Smooth muscle cell (in vitro differentiated cells): ENCODE data around the gene CCNL2. TPM values are rescaled to one million over a fixed set of nuclear protein-coding genes. Genes with fewer than 3 reads are reported as not detected.
A peak's percentile ranks its signal among the peaks of the same experiment; 100 is the strongest.
"Not testable (repeated sequence)": the region's sequence is repeated elsewhere in the genome, so short reads cannot be mapped to it uniquely, and the experiment has no call there.

ENCODE experiments used
- DNase-seq: peaks from one replicate; lab custom pipeline; 2025; ENCODE audit not compliant: unreplicated experiment; lab: John Stamatoyannopoulos, UW
- H2AFZ ChIP-seq: fragments of 200-600 bp; sonication (generic); 2 replicates; pipeline ENCODE4 v1.6.0; 2016; ENCODE audit warnings: antibody characterized with exemption, low read depth, mild to moderate bottlenecking
- H3F3A ChIP-seq: fragments of 200-600 bp; sonication (generic); 2 replicates; pipeline ENCODE4 v1.6.0; 2017; ENCODE audit warnings: antibody characterized with exemption, low read depth
- H3K27ac ChIP-seq: fragments of 200-600 bp; sonication (generic); 2 replicates; pipeline ENCODE4 v1.5.1; 2016; ENCODE audit warnings: low read depth, mild to moderate bottlenecking
- H3K27me3 ChIP-seq: fragments of 200-600 bp; sonication (generic); 2 replicates; pipeline ENCODE4 v1.6.1; 2016; ENCODE audit warnings: low read depth, mild to moderate bottlenecking
- H3K36me3 ChIP-seq: fragments of 200-600 bp; sonication (generic); 2 replicates; pipeline ENCODE4 v1.5.1; 2016; ENCODE audit warnings: low read depth
- H3K4me1 ChIP-seq: fragments of 200-600 bp; sonication (generic); 2 replicates; pipeline ENCODE4 v1.5.1; 2016; ENCODE audit warnings: low read depth
- H3K4me2 ChIP-seq: fragments of 200-600 bp; sonication (generic); 2 replicates; pipeline ENCODE4 v1.6.0; 2016; ENCODE audit warnings: mild to moderate bottlenecking
- H3K4me3 ChIP-seq: fragments of 200-600 bp; sonication (generic); 2 replicates; pipeline ENCODE4 v1.5.1; 2016; ENCODE audit warnings: mild to moderate bottlenecking
- H3K79me2 ChIP-seq: fragments of 200-600 bp; sonication (generic); 2 replicates; pipeline ENCODE4 v1.6.0; 2016; ENCODE audit warnings: low read depth, mild to moderate bottlenecking
- H3K9ac ChIP-seq: fragments of 200-600 bp; sonication (generic); 2 replicates; pipeline ENCODE4 v1.6.0; 2016; ENCODE audit warnings: low read depth
- H3K9me3 ChIP-seq: fragments of 200-600 bp; sonication (generic); replicated peaks from 2 replicates; pipeline ENCODE4 v1.5.1; 2016; ENCODE audit warnings: low read depth
- H4K20me1 ChIP-seq: fragments of 200-600 bp; sonication (generic); 2 replicates; pipeline ENCODE4 v1.6.0; 2016; ENCODE audit warnings: low read depth
- WGBS: methylation state at CpG from one replicate; pipeline ENCODE4 v1.1.7; 2016; ENCODE audit warnings: low lambda C conversion rate; 5-methylcytosine and 5-hydroxymethylcytosine counted together
- polyA plus RNA-seq: library from polyadenylated mRNA; unstranded; fragments of >200 nt; fragmentation: Nextera tagmentation; extraction: Ambion mirVana; gene quantifications from 2 replicates; pipeline ENCODE4 v1.2.1, GENCODE V29; 2016
- total RNA-seq: library from RNA; depleted of rRNA; stranded (reverse); fragments of >200 nt; gene quantifications from 2 replicates; pipeline ENCODE4 v1.2.3, GENCODE V29; 2014
- TF ChIP-seq, protein P1 (sequence below): fragments of 200-600 bp; sonication (generic); IDR thresholded peaks from 2 replicates; pipeline ENCODE4 v1.5.1; 2017; ENCODE audit warnings: borderline replicate concordance, mild to moderate bottlenecking, antibody characterized with exemption; ENCODE audit not compliant: insufficient read depth, poor library complexity, severe bottlenecking

The CCNL2 gene
- total and polyA plus RNA-seq, 2 experiments from 2014 or later: 144 to 180 TPM

DNA sequence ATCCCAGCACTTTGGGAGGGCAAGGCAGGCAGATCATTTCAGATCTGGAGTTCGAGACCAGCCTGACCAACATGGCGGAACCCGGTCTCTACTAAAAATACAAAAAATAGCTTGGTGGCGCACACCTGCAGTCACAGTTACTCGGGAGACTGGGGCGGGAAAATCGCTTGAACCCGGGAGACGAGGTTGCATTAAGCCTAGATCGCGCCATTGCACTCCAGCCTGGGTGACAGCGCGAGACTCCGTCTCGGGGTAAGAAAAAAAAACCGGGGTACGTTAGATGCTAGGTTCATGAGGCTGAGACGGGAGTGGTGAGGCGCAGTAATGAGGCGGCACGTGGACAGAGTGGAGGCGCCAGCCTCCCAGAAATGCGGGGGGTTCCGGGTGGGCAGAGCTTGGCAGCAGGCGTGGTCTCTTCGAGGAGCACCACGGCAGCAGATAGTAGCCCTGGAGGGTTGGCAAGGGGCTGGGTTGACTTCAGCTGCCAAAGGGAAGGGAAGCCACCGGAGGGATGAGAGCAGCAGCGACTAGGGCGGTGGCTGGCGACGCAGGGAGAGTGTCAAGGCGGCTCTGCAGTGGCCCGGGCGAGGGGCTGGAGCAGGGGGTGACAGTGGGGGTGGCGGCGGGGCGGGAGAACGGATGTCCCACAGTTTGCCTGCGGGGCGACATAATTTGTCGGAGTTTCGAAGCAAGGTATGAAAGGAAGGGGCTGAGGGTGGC is 7.1 kb upstream of the CCNL2 start:
- Histone ChIP-seq H3K9ac (peak overlapping the region; percentile 89), H3K4me2 (peak overlapping the region; percentile 100), H2AFZ (peak overlapping the region; percentile 50), H3K9me3 (no peaks in the 10 kb centered on the region), H3K27ac (peak overlapping the region; percentile 76), H3K27me3 (no peaks in the 10 kb centered on the region), H3K4me1 (peaks cover 18% of the 10 kb centered on the region), H3F3A (peaks cover 27% of the 10 kb centered on the region), H4K20me1 (peaks cover 18% of the 10 kb centered on the region), H3K4me3 (peak overlapping the region; percentile 81), H3K36me3 (no peaks in the 10 kb centered on the region), H3K79me2 (peaks cover 52% of the 10 kb centered on the region)
- TF ChIP-seq, protein P1, sequence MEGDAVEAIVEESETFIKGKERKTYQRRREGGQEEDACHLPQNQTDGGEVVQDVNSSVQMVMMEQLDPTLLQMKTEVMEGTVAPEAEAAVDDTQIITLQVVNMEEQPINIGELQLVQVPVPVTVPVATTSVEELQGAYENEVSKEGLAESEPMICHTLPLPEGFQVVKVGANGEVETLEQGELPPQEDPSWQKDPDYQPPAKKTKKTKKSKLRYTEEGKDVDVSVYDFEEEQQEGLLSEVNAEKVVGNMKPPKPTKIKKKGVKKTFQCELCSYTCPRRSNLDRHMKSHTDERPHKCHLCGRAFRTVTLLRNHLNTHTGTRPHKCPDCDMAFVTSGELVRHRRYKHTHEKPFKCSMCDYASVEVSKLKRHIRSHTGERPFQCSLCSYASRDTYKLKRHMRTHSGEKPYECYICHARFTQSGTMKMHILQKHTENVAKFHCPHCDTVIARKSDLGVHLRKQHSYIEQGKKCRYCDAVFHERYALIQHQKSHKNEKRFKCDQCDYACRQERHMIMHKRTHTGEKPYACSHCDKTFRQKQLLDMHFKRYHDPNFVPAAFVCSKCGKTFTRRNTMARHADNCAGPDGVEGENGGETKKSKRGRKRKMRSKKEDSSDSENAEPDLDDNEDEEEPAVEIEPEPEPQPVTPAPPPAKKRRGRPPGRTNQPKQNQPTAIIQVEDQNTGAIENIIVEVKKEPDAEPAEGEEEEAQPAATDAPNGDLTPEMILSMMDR: no peak
- DNase-seq: no peak
- 69% methylated on average over 32 of the region's 43 CpGs for WGBS

DNA sequence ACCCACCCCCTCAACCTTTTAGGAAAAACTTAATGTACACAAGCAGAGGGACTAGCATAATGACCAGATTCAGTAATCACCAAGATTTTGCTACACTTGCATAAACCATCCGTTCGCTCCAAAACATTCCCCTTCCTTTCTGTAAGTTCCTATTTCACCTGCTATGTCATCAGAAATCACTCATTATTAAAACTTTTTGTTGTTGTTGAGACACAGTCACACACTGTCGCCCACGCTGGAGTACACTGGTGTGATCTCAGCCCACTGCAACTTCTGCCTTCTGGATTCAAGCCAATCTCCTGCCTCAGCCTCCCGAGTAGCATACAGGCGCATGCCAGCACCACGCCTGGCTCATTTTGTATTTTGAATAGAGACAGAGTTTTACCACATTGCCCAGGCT is 4.5 kb upstream of the CCNL2 start:
- H3K9ac ChIP-seq: no peak overlapping the region
- H3K27me3 ChIP-seq: no peaks in the 10 kb centered on the region
- peaks cover 8% of the 10 kb centered on the region for H4K20me1 ChIP-seq
- H3K9me3 ChIP-seq: no peaks in the 10 kb centered on the region
- H3K4me2 ChIP-seq: no peak overlapping the region
- H3K4me1 ChIP-seq: peaks cover 18% of the 10 kb centered on the region
- H2AFZ ChIP-seq: no peak overlapping the region
- H3K79me2 ChIP-seq: peaks cover 65% of the 10 kb centered on the region
- DNase-seq: no peak
- peaks cover 30% of the 10 kb centered on the region for H3F3A ChIP-seq
- 95% methylated on average over 7 of the region's 7 CpGs for WGBS
- H3K27ac ChIP-seq: no peak overlapping the region
- H3K4me3 ChIP-seq: no peak overlapping the region
- TF ChIP-seq, protein P1: no peak
- H3K36me3 ChIP-seq: no peaks in the 10 kb centered on the region

DNA sequence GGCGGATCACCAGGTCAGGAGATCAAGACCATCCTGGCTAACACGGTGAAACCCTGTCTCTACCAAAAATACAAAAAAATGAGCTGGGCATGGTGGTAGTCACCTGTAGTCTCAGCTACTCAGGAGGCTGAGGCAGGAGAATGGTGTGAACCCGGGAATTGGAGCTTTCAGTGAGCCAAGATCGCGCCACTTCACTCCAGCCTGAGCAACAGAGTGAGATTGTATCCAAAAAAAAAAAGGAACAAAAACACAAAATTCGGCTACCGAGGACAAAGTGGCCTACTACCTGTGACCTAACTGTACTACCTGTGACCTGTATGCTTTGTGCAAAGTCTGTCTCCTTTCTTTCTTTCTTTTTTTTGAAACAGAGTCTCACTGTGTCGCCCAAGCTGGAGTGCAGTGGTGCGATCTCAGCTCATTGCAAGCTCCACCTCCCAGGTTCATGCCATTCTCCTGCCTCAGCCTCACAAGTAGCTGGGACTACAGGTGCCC is 3.8 kb upstream of the CCNL2 start:
- H4K20me1 ChIP-seq, DNase-seq, H3K27ac ChIP-seq, H3K4me2 ChIP-seq, H3K9me3 ChIP-seq, H3K4me3 ChIP-seq, H3K36me3 ChIP-seq, H3K9ac ChIP-seq, H2AFZ ChIP-seq, H3K27me3 ChIP-seq: not testable (repeated sequence)
- peaks cover 65% of the 10 kb centered on the region for H3K79me2 ChIP-seq
- 97% methylated on average over 9 of the region's 9 CpGs for WGBS
- H3F3A ChIP-seq: peaks cover 23% of the 10 kb centered on the region
- H3K4me1 ChIP-seq: peaks cover 12% of the 10 kb centered on the region

DNA sequence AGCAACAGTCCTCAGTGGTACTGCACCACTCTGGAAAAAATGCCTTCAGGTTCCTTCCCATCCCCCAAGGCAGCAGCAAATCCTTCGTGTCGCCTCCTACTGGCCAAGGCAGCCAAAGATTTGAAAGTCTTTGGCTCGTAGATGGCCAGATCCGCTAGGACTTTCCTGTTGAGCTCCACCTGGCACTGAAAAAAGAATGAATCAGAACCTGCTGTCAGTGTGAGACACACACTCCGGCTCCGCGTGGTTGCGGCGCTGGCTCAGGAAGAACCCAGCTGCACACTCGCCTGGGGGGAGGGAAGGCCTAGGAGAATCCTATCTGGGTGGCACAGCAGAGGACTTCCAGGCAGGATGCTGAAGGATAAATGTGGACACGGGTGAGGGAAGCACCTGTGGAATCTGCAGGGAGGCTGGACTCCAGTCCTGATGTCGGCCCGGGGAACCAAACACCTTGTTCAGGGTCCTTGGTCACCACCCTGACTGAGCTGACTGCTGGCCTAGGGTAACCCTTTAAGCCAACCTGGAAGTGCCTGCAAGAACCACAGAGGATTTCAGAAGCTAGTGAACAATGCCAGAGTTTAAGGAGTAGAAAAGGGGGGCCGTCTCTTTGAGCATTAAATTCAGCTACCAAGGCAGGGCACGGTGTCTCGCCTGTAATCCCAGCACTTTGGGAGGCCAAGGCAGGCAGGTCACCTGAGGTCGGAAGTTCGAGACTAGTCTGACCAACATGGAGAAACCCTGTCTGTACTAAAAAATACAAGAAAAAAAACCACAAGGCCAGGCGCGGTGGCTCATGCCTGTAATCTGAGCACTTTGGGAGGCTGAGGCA is 3.2 kb upstream of the CCNL2 start:
- H3K9ac ChIP-seq: no peak overlapping the region

More for the DNA sequence above, 3.2 kb upstream of the CCNL2 start:
- H2AFZ ChIP-seq: no peak overlapping the region
- no peak overlapping the region for H3K27ac ChIP-seq
- no peaks in the 10 kb centered on the region for H3K36me3 ChIP-seq
- no peaks in the 10 kb centered on the region for H3K27me3 ChIP-seq
- peaks cover 11% of the 10 kb centered on the region for H3K4me1 ChIP-seq
- DNase-seq: no peak
- TF ChIP-seq, protein P1: peak; percentile 60
- no peaks in the 10 kb centered on the region for H4K20me1 ChIP-seq
- peaks cover 23% of the 10 kb centered on the region for H3F3A ChIP-seq
- peaks cover 65% of the 10 kb centered on the region for H3K79me2 ChIP-seq
- H3K4me2 ChIP-seq: no peak overlapping the region
- H3K4me3 ChIP-seq: no peak overlapping the region
- H3K9me3 ChIP-seq: no peaks in the 10 kb centered on the region
- WGBS: 86% methylated on average over 20 of the region's 20 CpGs
